ENCODE results near the gene UBE2E2. TPM values are rescaled to one million over a fixed set of nuclear protein-coding genes. Genes with fewer than 3 reads are reported as not detected.

Gene UBE2E2
- total RNA-seq, 1 donor from 2014 or later: 32.5 TPM

GRCh38 chr3:23213813-23214212, 10.7 kb downstream of the UBE2E2 start:
- Mint-ChIP-seq H3K36me3 (ENCODE audit: insufficient read depth) (no peaks in the 10 kb centered on the region), H3K27me3 (no peaks in the 10 kb centered on the region), H3K9me3 (ENCODE audit: low read depth) (no peaks in the 10 kb centered on the region), H3K27ac (no peak overlapping the region), H3K4me1 (ENCODE audit: low read depth) (peaks cover 16% of the 10 kb centered on the region), H3K4me3 (ENCODE audit: low read depth) (no peak overlapping the region)
- TF ChIP-seq CTCF (IDR thresholded peaks at IDR 0.05; ENCODE audit: unreplicated experiment): no peak
- DNase-seq (ENCODE audit: low spot score, unreplicated experiment): no peak

GRCh38 chr3:23217872-23218554, 14.9 kb downstream of the UBE2E2 start:
- no peaks in the 10 kb centered on the region for H3K36me3 Mint-ChIP-seq (ENCODE audit: insufficient read depth)
- peaks cover 25% of the 10 kb centered on the region for H3K4me1 Mint-ChIP-seq (ENCODE audit: low read depth)
- no peaks in the 10 kb centered on the region for H3K27me3 Mint-ChIP-seq
- peaks cover 11% of the 10 kb centered on the region for H3K9me3 Mint-ChIP-seq (ENCODE audit: low read depth)
- H3K4me3 Mint-ChIP-seq (ENCODE audit: low read depth): no peak overlapping the region
- TF ChIP-seq CTCF (IDR thresholded peaks at IDR 0.05; ENCODE audit: unreplicated experiment): no peak
- DNase-seq (ENCODE audit: low spot score, unreplicated experiment): no peak
- no peak overlapping the region for H3K27ac Mint-ChIP-seq

- H3K27me3 Mint-ChIP-seq: no peaks in the 10 kb centered on the region
- H3K9me3 Mint-ChIP-seq (ENCODE audit: low read depth): peaks cover 16% of the 10 kb centered on the region
- peak overlapping the region; percentile 57 for H3K27ac Mint-ChIP-seq
- H3K4me3 Mint-ChIP-seq (ENCODE audit: low read depth): no peak overlapping the region
- no peak for DNase-seq (ENCODE audit: low spot score, unreplicated experiment)
- peaks cover 25% of the 10 kb centered on the region for H3K4me1 Mint-ChIP-seq (ENCODE audit: low read depth)
- H3K36me3 Mint-ChIP-seq (ENCODE audit: insufficient read depth): peaks cover 3% of the 10 kb centered on the region
- TF ChIP-seq CTCF (IDR thresholded peaks at IDR 0.05; ENCODE audit: unreplicated experiment): no peak
Observed at GRCh38 chr3:23219117-23219516, 16.0 kb downstream of the UBE2E2 start.

GRCh38 chr3:23219552-23219951, 16.4 kb downstream of the UBE2E2 start:
- Mint-ChIP-seq H3K4me1 (ENCODE audit: low read depth) (peaks cover 25% of the 10 kb centered on the region), H3K27ac (peak overlapping the region; percentile 4), H3K9me3 (ENCODE audit: low read depth) (peaks cover 20% of the 10 kb centered on the region), H3K27me3 (no peaks in the 10 kb centered on the region), H3K36me3 (ENCODE audit: insufficient read depth) (peaks cover 5% of the 10 kb centered on the region), H3K4me3 (ENCODE audit: low read depth) (no peak overlapping the region)
- no peak for TF ChIP-seq CTCF (IDR thresholded peaks at IDR 0.05; ENCODE audit: unreplicated experiment)
- DNase-seq (ENCODE audit: low spot score, unreplicated experiment): no peak

- no peak overlapping the region for H3K4me3 Mint-ChIP-seq (ENCODE audit: low read depth)
- H3K9me3 Mint-ChIP-seq (ENCODE audit: low read depth): peaks cover 27% of the 10 kb centered on the region
- H3K27ac Mint-ChIP-seq: no peak overlapping the region
Observed at GRCh38 chr3:23221136-23221535, 18.0 kb downstream of the UBE2E2 start.

More at GRCh38 chr3:23221136-23221535, 18.0 kb downstream of the UBE2E2 start:
- H3K4me1 Mint-ChIP-seq (ENCODE audit: low read depth): peaks cover 25% of the 10 kb centered on the region
- TF ChIP-seq CTCF (IDR thresholded peaks at IDR 0.05; ENCODE audit: unreplicated experiment): no peak
- H3K36me3 Mint-ChIP-seq (ENCODE audit: insufficient read depth): peaks cover 5% of the 10 kb centered on the region
- no peaks in the 10 kb centered on the region for H3K27me3 Mint-ChIP-seq
- no peak for DNase-seq (ENCODE audit: low spot score, unreplicated experiment)
